Fibroblast of skin of right biceps (primary cell): Measurements from ENCODE around the gene CHMP5.

Experiments
- DNase-seq: peaks from one replicate; pipeline ENCODE4 v3.0.0-alpha.2; 2013

CHMP5 gene

GRCh38 chr9:33244137-33244784 lies 20.6 kb upstream of the CHMP5 start:
- DNase-seq, result no peak

DNA sequence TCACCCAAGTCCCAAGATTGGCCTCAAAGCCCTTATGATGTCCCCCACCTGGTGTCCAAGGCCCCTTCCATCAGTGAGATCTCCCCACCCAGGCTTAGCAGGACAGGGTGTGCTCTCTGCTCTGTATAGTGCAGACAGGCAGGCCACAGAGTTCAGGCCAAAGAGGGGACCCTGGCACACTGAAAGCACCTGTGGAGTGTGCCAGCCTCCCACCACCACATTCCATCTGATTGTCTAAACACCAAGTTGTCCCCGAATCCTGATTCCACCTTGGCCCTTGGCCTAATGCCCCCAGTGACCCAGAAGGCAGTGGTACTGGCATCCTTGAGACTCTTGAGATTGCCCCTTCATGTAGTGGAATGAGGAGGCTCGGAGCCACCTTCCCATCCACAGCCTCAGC lies 19.5 kb upstream of the CHMP5 start:
- no peak for DNase-seq

DNA sequence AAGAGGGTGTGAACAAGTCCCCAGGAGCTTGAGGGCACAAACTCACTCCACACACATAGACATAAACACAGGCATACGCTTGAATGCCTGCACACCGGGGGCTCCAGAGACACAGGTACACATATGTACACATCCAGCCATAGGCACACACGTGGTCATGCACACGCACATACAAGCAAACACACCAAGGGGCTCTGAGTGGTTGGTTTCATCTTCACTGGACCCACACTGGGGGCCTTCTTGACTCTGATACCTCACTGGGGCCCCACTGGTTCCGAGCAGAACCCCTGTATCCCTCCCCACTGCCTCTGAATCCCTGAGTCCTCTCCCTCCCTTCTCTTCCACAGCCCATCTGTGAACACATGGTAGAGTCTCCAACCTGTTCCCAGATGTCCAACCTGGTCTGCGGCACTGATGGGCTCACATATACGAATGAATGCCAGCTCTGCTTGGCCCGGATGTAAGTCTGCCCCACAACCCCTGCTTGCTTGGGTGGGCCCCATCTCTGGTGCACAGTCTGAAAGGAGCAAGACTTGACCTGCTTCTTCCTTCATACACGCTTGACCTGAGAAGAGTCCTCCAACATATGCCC lies 18.5 kb upstream of the CHMP5 start:
- no peak for DNase-seq

DNA sequence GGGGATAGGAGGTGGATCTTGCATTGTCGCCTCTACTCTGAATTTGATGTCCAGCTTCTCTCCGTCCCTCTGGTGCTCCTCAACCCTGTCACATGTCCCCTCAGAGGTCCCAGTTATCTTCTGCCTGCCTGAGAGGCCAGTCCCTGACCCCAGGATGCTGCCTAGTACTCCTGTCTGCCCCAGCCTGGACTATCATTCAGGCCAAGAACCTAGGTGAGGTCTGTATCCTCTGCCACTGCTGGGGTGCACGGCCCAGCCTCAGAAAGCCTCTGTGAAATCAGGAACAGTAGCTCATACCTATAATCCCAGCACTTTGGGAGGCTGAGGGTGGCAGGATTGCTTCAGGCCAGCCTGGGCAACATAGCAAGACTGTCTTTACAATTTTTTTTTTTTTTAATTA lies 16.2 kb upstream of the CHMP5 start:
- no peak for DNase-seq

GRCh38 chr9:33249087-33249658 lies 15.7 kb upstream of the CHMP5 start:
- DNase-seq, result no peak

- no peak for DNase-seq
These were observed 14.9 kb upstream of the CHMP5 start for GRCh38 chr9:33249983-33250382.

- DNase-seq, result no peak
These were observed 14.3 kb upstream of the CHMP5 start for GRCh38 chr9:33250458-33250995.

DNA sequence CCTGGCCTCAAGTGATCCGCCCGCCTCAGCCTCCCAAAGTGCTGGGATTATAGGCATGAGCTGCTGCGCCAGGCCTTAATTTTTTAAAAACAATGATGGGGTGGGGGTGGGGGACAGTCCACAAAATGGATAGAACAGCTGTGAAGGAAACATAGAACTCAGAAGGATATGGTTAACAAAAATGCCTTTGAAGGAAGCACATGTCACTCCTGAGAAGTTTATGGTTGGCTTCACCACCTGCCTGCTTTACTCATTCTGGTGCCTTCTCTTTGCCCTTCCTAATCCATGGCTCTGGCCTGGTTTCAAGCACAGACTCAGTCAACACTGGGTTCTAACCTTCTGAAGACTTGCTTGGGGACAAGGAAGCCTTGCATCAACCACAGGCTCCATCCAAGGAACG lies 10.6 kb upstream of the CHMP5 start:
- DNase-seq, result no peak

GRCh38 chr9:33255014-33255413 lies 9.8 kb upstream of the CHMP5 start:
- no peak for DNase-seq

DNA sequence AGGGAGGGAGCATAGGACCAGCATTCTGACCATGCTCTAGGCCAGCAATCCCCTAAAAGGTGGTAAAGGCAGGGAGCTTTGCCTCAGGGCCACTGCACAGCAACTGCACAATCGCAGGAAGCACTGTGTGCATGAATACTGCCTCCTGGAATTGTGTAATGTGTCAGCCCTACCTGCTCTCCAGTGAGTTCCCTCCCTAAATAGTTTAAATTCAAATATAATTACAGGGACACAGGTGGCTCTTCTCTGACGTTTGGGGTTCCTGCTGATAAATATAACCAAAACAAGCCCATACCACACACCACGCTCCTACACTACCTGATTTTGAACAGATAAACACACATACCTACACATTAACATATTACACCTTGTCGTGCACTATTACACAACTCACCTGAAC lies 9.4 kb upstream of the CHMP5 start:
- DNase-seq, result no peak

DNA sequence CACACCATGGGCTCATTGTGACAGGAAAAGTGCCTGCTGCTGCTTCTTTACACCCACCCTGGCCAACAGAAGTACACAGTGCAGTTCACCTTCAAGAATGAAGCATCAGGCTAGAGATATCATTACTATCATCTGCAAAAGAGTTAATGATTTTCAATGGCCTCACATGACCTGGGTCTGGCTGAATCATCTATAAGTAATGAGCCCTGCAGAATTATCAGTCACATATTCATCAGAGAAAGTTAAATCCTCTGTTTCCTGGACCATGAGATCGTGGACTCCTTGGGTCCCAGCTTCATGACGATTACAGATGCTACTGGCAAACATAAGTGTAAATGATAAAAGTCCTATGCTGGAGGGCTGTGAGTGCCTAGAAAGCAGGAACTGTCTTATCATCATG lies 8.6 kb upstream of the CHMP5 start:
- DNase-seq, result no peak

- DNase-seq, result no peak
These were observed 7.6 kb upstream of the CHMP5 start for GRCh38 chr9:33257276-33257675.

DNA sequence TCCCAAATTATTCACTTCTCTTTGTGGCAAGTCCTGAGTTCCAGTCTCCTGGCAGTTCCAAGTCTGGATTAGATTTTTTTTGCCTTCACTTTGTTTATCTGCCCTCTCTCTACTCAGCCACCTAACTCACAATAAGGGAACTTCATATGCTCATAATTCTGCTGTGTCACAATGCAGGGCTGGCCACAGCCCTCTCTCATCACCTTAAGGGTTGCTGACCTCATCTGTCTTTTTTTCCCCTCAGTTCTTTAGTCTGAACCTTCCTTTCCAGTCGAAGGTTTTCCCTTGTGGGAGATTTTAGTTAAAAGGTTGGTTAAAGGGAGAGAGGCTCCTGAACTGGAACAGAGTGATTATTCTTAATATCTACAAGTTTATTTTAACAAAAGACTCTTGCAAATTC lies 4.5 kb upstream of the CHMP5 start:
- DNase-seq, result no peak

DNA sequence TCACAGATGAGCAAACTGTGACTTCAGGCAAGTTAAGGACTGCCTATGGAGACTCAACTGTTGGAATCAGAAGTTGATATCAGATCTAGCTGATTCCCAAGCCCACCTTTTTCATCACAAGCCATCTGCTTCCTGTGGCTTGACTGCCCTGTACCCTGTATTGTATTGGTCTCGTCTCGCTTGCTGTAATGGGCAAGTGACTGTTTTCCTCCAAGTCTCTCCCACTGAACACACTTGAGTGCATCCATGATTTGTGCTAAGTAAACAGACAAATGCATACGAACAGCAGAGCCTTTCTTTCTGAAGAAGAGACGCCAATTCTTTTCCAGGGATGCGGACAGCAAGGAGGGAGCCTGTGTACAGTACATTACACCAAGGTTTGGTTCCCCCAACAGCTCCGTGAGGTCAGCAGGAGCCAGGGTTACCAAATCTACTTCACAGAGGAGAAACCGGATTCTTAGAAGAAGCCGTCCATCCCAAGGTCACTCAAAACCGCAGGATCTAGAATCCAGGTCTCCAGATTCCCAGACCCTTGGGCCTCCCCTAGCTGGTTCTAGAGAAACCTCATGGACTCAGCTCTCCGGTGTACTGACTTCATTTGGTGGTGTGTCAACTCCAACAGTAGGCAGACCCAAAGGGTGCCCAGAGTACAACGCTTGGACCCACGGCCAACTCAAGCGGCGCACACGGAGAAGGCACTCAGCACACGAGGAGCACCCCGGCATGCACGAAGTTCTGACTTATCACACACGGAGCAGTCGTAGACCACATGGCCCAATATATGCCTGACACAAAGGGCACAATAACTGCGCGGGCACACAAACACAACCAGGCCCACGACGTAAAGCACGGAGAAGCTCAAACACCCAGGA lies 1.5 kb upstream of the CHMP5 start:
- DNase-seq, result peak; percentile 15

- DNase-seq, result no peak
These were observed 811 bp upstream of the CHMP5 start for GRCh38 chr9:33264003-33264472.

GRCh38 chr9:33265211-33265865 lies 489 bp downstream of the CHMP5 start:
- DNase-seq, result no peak

DNA sequence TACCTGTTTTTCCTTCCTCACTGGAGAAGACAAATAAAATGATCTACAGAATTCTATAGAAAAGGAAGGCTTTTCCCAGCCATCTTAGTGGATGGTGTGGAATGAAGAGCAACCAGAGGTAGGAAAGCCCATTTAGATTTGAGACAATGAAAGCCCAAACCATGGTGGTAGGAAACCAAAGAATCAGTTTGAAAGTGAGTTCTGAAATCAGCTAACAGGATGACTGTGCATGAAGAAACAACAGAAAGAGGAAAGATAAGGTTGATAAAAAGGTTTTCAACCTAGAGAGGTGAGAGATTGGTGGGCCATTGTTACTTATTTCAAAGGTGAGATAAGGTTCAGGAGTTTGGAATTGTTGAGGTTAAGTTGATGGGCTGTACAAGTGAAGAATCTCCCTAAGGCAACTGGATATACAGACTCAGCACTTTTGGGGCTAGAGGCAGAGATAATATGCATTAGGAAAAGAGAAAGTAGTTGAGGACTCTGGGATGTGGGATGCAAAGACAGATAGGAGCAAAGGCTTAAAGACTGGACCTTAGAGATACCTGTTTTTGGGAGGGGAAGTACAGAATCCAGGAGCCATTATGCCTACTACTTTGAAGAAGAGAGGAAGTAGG lies 2.4 kb downstream of the CHMP5 start:
- DNase-seq, result no peak

DNA sequence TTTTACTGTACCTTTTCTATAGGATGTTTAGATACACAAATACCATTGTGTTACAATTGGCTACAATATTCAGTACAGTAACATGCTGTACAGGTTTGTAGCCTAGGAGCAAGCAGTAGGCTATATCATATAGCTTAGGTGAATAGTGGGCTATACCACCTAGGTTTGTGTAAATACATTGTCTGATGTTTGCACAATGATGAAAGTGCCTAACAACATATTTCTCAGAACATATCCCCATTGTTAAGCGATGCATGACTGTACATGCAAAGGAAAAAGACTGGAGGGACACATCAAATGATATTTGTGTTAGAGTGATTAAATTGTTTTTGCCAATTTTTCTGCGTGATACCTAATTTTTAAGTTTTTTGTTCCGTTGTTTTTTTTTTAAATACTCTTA lies 5.3 kb downstream of the CHMP5 start:
- DNase-seq, result no peak

DNA sequence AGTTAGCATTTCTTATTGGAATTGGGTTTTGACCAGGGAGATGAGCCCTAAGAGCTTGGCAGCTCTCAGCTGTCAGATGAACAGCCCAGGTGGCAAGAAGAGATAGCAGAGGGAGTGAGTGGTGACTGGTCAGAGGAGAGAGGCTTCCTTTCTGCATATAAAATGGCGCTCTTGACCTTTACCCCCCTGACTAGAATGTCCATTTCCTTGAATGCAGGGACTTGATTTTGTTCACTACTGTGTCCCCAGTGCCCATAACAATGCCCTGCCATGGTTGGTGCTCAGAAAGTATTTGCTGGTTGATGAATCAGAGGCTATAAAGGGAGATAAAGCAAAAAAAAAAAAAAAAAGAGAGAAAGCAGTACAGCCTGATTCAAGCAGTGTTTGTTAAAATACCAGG lies 7.2 kb downstream of the CHMP5 start:
- no peak for DNase-seq

- DNase-seq, result no peak
These were observed 8.6 kb downstream of the CHMP5 start for GRCh38 chr9:33273266-33273971.

GRCh38 chr9:33273972-33274328 lies 9.1 kb downstream of the CHMP5 start:
- no peak for DNase-seq

DNA sequence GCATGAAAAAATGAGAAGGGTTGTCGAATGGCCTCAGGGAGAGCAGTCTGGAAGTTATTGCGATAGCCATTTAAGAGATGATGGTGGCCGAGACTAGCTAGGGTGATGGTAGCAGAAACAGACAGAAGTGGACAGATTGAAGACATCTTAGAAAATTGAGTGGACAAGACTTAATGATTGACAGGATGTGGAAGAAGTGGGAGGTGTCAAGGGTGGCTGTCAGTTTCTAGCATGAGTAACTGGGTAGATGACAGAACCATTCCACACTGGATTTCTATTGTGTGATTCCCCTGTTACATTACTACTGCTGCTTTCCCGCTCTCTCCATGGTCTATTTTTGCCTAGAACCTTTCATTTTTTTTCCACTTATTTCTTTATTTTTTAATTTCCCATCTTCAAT lies 12.6 kb downstream of the CHMP5 start:
- DNase-seq, result no peak
